ENCODE data around the gene PPARD. TPM values are rescaled to one million over a fixed set of nuclear protein-coding genes. Genes with fewer than 3 reads are reported as not detected.
"Not testable (repeated sequence)": the region's sequence is repeated elsewhere in the genome, so short reads cannot be mapped to it uniquely, and the experiment has no call there.

The PPARD gene
- total RNA-seq, 1 experiment from 2014 or later = 26.8 TPM

DNA sequence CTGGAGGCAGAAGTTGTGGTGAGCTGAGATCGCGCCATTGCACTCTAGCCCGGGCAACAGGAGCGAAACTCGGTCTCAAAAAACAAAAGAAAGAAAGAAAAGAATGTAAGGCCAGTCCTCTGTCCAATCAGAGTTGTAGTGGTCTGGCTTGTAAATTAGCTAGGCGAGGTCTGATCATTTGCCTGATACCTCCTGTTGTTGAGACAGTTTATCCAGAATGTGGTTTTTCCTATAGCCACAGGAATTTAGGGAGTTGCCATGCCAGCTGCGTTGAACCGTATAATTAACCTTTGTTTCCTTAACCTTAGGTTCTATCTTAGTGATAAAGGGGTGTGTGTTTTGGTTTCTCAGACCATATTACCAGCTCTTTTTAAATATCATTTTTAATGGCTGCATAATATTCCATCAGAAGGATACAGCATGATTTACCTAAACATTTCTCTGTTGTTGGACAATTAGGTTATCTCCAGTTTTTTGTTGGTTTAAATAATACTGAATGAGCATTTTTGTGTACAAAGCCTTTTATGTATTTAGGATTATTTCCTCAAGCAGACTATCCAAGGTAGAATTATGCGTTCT lies 11.7 kb upstream of the PPARD start:
- CTCF ChIA-PET = no interaction called here
- H3K36me3 Mint-ChIP-seq (ENCODE audit: insufficient read depth, unreplicated experiment) = no peaks in the 10 kb centered on the region
- no peak overlapping the region for H3K27ac Mint-ChIP-seq (ENCODE audit: unreplicated experiment)
- intact Hi-C loops (cut with micrococcal nuclease; ENCODE audit: unreplicated experiment) = no loop called here
- no peak for DNase-seq
- peaks cover 33% of the 10 kb centered on the region for H3K27me3 Mint-ChIP-seq (ENCODE audit: unreplicated experiment)
- TF ChIP-seq, protein P1, sequence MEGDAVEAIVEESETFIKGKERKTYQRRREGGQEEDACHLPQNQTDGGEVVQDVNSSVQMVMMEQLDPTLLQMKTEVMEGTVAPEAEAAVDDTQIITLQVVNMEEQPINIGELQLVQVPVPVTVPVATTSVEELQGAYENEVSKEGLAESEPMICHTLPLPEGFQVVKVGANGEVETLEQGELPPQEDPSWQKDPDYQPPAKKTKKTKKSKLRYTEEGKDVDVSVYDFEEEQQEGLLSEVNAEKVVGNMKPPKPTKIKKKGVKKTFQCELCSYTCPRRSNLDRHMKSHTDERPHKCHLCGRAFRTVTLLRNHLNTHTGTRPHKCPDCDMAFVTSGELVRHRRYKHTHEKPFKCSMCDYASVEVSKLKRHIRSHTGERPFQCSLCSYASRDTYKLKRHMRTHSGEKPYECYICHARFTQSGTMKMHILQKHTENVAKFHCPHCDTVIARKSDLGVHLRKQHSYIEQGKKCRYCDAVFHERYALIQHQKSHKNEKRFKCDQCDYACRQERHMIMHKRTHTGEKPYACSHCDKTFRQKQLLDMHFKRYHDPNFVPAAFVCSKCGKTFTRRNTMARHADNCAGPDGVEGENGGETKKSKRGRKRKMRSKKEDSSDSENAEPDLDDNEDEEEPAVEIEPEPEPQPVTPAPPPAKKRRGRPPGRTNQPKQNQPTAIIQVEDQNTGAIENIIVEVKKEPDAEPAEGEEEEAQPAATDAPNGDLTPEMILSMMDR (IDR thresholded peaks at IDR 0.05; ENCODE audit: unreplicated experiment) = no peak
- BruUV-seq (replicated peaks) = no TSS peak
- peaks cover 6% of the 10 kb centered on the region for H3K9me3 Mint-ChIP-seq (ENCODE audit: low read depth, unreplicated experiment)
- no peak overlapping the region for H3K4me3 Mint-ChIP-seq (ENCODE audit: low read depth, unreplicated experiment)
- peaks cover 8% of the 10 kb centered on the region for H3K4me1 Mint-ChIP-seq (ENCODE audit: low read depth, unreplicated experiment)

DNA sequence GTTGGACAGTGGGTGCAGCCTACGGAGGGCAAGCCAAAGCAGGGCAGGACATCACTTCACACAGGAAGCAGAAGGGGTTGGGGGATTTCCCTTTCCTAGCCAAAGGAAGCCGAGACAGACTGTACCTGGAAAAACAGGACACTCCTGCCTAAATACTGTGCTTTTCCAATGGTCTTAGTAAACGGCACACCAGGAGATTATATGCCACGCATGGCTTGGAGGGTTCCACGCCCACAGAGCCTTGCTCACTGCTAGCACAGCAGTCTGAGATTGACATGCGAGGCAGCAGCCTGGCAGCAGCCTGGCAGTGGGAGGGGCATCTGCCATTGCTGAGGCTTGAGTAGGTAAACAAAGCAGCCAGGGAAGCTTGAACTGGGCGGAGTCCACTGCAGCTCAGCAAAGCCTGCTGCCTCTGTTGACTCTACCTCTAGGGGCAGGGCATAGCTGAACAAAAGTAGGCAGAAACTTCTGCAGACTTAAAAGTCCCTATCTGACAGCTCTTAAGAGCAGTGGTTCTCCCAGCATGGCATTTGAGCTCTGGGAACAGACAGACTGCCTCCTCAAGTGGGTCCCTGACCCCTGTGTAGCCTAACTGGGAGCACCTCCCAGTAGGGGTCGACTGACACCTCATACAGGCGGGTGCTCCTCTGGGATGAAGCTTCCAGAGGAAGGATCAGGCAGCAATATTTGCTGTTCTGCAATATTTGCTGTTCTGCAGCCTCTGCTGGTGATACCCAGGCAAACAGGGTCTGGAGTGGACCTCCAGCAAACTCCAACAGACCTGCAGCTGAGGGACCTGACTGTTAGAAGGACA lies 10.1 kb upstream of the PPARD start:
- H3K27ac Mint-ChIP-seq (ENCODE audit: unreplicated experiment); BruUV-seq (replicated peaks); H3K4me3 Mint-ChIP-seq (ENCODE audit: low read depth, unreplicated experiment); H3K9me3 Mint-ChIP-seq (ENCODE audit: low read depth, unreplicated experiment); intact Hi-C loops (cut with micrococcal nuclease; ENCODE audit: unreplicated experiment); H3K4me1 Mint-ChIP-seq (ENCODE audit: low read depth, unreplicated experiment); H3K36me3 Mint-ChIP-seq (ENCODE audit: insufficient read depth, unreplicated experiment): not testable (repeated sequence)
- CTCF ChIA-PET = interaction anchor here (1.0 to 2.3 kb wide), 5 partner anchors 11 to 117 kb away, joined by 4 to 9 read pairs (median 5); partner anchors contain the start of genes DEF6 and PPARD
- peaks cover 48% of the 10 kb centered on the region for H3K27me3 Mint-ChIP-seq (ENCODE audit: unreplicated experiment)
- peak; percentile 85 for DNase-seq

DNA sequence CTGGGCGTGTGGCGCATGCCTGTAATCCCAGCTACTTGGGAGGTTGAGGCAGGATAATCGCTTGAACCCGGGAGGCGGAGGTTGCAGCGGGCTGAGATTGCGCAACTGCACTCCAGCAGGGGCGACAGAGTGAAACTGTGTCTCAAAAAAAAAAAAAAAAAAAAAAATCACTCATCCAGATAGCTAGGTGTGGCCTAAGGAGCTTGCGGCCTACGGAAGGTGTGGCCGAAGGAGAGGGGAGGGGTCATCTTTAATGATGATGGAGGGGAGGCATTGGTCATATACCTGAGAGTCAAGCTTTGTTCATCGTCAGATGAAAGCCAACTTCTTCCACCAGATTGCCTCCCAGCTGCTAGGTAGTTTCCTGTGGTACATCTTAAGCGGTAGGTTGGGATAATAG lies 801 bp upstream of the PPARD start:
- intact Hi-C loops (cut with micrococcal nuclease; ENCODE audit: unreplicated experiment) = loop anchor here (5.0 kb wide), 2 partner anchors 44 to 126 kb away; partner anchors contain the start of genes DEF6 and RPL10A
- no TSS peak for BruUV-seq (replicated peaks)
- DNase-seq = no peak
- no peaks in the 10 kb centered on the region for H3K9me3 Mint-ChIP-seq (ENCODE audit: low read depth, unreplicated experiment)
- H3K4me1 Mint-ChIP-seq (ENCODE audit: low read depth, unreplicated experiment) = peaks cover 17% of the 10 kb centered on the region
- H3K27ac Mint-ChIP-seq (ENCODE audit: unreplicated experiment) = no peak overlapping the region
- no peak overlapping the region for H3K4me3 Mint-ChIP-seq (ENCODE audit: low read depth, unreplicated experiment)
- CTCF ChIA-PET = interaction anchor here (0.5 to 3.3 kb wide), 15 partner anchors 9 to 124 kb away, joined by 3 to 61 read pairs (median 4); partner anchors contain the start of genes DEF6 and FANCE
- peaks cover 28% of the 10 kb centered on the region for H3K27me3 Mint-ChIP-seq (ENCODE audit: unreplicated experiment)
- H3K36me3 Mint-ChIP-seq (ENCODE audit: insufficient read depth, unreplicated experiment) = peaks cover 22% of the 10 kb centered on the region
- TF ChIP-seq, protein P1 (IDR thresholded peaks at IDR 0.05; ENCODE audit: unreplicated experiment) = no peak

DNA sequence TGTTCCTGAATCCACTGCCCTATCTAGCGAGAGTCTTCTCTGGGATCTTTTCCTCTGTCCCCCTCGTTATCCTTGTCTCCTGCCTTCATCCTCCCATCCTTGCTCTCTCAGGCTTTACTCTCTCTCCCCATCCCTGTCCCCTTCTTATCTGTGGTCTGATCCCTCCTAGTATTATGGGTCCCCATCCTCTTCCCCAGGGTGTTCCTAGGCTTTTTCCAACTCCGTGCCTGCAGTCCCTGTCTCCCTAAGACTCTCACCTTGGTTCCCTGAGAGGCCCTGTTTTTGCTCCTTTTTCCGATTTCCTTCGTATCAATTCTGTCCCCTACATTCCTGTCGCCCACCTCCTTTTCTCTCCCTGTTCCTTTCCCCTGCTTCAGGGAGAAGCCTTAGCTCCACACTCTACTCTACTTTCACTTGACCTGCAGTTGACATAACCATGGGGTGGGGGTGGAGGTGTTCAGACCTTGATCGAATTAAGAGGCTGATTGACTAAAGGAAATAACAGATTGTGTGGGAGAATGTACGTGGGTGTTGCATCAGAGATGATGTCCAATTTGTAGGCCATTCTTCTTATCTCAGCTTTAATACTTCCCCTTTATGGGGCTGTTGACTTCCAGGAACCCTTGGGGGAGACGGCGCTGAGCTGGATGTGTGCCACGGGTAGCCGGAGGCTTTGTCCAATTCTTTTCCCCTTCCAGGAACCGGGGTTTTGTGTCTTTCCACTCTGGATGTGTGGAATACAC lies 905 bp downstream of the PPARD start:
- CTCF ChIA-PET = interaction anchor here (0.6 to 3.3 kb wide), 10 partner anchors 11 to 1581 kb away, joined by 3 to 61 read pairs (median 6); no protein-coding TSS in a partner anchor
- Mint-ChIP-seq H3K36me3 (ENCODE audit: insufficient read depth, unreplicated experiment) (peaks cover 22% of the 10 kb centered on the region), H3K9me3 (ENCODE audit: low read depth, unreplicated experiment) (no peaks in the 10 kb centered on the region), H3K4me3 (ENCODE audit: low read depth, unreplicated experiment) (peak overlapping the region; percentile 83), H3K27ac (ENCODE audit: unreplicated experiment) (peak overlapping the region; percentile 82), H3K27me3 (ENCODE audit: unreplicated experiment) (peaks cover 13% of the 10 kb centered on the region), H3K4me1 (ENCODE audit: low read depth, unreplicated experiment) (peaks cover 17% of the 10 kb centered on the region)
- intact Hi-C loops (cut with micrococcal nuclease; ENCODE audit: unreplicated experiment) = loop anchor here (5.0 kb wide), 2 partner anchors 46 to 124 kb away; partner anchors contain the start of genes DEF6 and RPL10A
- DNase-seq = peak; percentile 10
- TF ChIP-seq, protein P1 (IDR thresholded peaks at IDR 0.05; ENCODE audit: unreplicated experiment) = no peak
- BruUV-seq (replicated peaks) = TSS peak; percentile 65

All from Calu3 (cell line).